ENCODE measurements around the gene FNDC4.

FNDC4 gene

GRCh38 chr2:27509326-27509725 is 14.3 kb upstream of the FNDC4 start:
- TF ChIP-seq EZH2phosphoT487 (IDR thresholded peaks at IDR 0.05; ENCODE audit: low read length): no peak
- no peak for TF ChIP-seq CTCF (IDR thresholded peaks at IDR 0.05; ENCODE audit: low read length)
- no peak for TF ChIP-seq EZH2 (optimal IDR thresholded peaks at IDR 0.05; ENCODE audit: low read depth, low read length)
- H3K36me3 ChIP-seq (replicated peaks; ENCODE audit: insufficient read depth, low read length): no peaks in the 10 kb centered on the region
- no peak overlapping the region for H3K4me2 ChIP-seq (ENCODE audit: low read depth, low read length)
- H3K4me3 ChIP-seq (ENCODE audit: low read length): no peak overlapping the region
- no peak for DNase-seq
- H3K79me2 ChIP-seq (ENCODE audit: low read length): no peaks in the 10 kb centered on the region
- H3K9me2 ChIP-seq (replicated peaks; ENCODE audit: insufficient read depth, low read length): no peaks in the 10 kb centered on the region
- no peak overlapping the region for H3K27ac ChIP-seq (ENCODE audit: low read length)
- H3F3A ChIP-seq (ENCODE audit: insufficient read depth, low read length): no peaks in the 10 kb centered on the region
- no peaks in the 10 kb centered on the region for H3K9me3 ChIP-seq (replicated peaks; ENCODE audit: insufficient read depth, low read length)
- H3K4me1 ChIP-seq (ENCODE audit: low read length): no peaks in the 10 kb centered on the region
- H3K27me3 ChIP-seq (replicated peaks; ENCODE audit: insufficient read depth, low read length): no peaks in the 10 kb centered on the region
- no peaks in the 10 kb centered on the region for H4K20me1 ChIP-seq (ENCODE audit: insufficient read depth, low read length)
- H2AFZ ChIP-seq (ENCODE audit: low read length): no peak overlapping the region
- no peak overlapping the region for H3K9ac ChIP-seq (ENCODE audit: low read length)

- no peak overlapping the region for H3K4me2 ChIP-seq (ENCODE audit: low read depth, low read length)
- no peak overlapping the region for H3K4me3 ChIP-seq (ENCODE audit: low read length)
- H3K9me2 ChIP-seq (replicated peaks; ENCODE audit: insufficient read depth, low read length): no peaks in the 10 kb centered on the region
- H3K27me3 ChIP-seq (replicated peaks; ENCODE audit: insufficient read depth, low read length): no peaks in the 10 kb centered on the region
- H3K9ac ChIP-seq (ENCODE audit: low read length): no peak overlapping the region
- H3F3A ChIP-seq (ENCODE audit: insufficient read depth, low read length): no peaks in the 10 kb centered on the region
- no peaks in the 10 kb centered on the region for H3K9me3 ChIP-seq (replicated peaks; ENCODE audit: insufficient read depth, low read length)
- no peaks in the 10 kb centered on the region for H3K4me1 ChIP-seq (ENCODE audit: low read length)
- DNase-seq: no peak
- no peaks in the 10 kb centered on the region for H3K36me3 ChIP-seq (replicated peaks; ENCODE audit: insufficient read depth, low read length)
- no peaks in the 10 kb centered on the region for H4K20me1 ChIP-seq (ENCODE audit: insufficient read depth, low read length)
- H3K27ac ChIP-seq (ENCODE audit: low read length): no peak overlapping the region
- no peak overlapping the region for H2AFZ ChIP-seq (ENCODE audit: low read length)
- no peaks in the 10 kb centered on the region for H3K79me2 ChIP-seq (ENCODE audit: low read length)
- TF ChIP-seq EZH2phosphoT487 (IDR thresholded peaks at IDR 0.05; ENCODE audit: low read length) (no peak), CTCF (IDR thresholded peaks at IDR 0.05; ENCODE audit: low read length) (no peak), EZH2 (optimal IDR thresholded peaks at IDR 0.05; ENCODE audit: low read depth, low read length) (no peak)
Observed at GRCh38 chr2:27507293-27507692, 12.3 kb upstream of the FNDC4 start.

- H3K4me2 ChIP-seq (ENCODE audit: low read depth, low read length): no peak overlapping the region
- no peaks in the 10 kb centered on the region for H3K4me1 ChIP-seq (ENCODE audit: low read length)
- no peaks in the 10 kb centered on the region for H3K9me3 ChIP-seq (replicated peaks; ENCODE audit: insufficient read depth, low read length)
- H3K27ac ChIP-seq (ENCODE audit: low read length): no peak overlapping the region
- DNase-seq: no peak
- TF ChIP-seq EZH2phosphoT487 (IDR thresholded peaks at IDR 0.05; ENCODE audit: low read length): no peak
- no peak for TF ChIP-seq EZH2 (optimal IDR thresholded peaks at IDR 0.05; ENCODE audit: low read depth, low read length)
- TF ChIP-seq CTCF (IDR thresholded peaks at IDR 0.05; ENCODE audit: low read length): no peak
- no peak overlapping the region for H3K9ac ChIP-seq (ENCODE audit: low read length)
- no peaks in the 10 kb centered on the region for H3K9me2 ChIP-seq (replicated peaks; ENCODE audit: insufficient read depth, low read length)
- no peaks in the 10 kb centered on the region for H4K20me1 ChIP-seq (ENCODE audit: insufficient read depth, low read length)
- H2AFZ ChIP-seq (ENCODE audit: low read length): no peak overlapping the region
- H3K79me2 ChIP-seq (ENCODE audit: low read length): no peaks in the 10 kb centered on the region
- H3K36me3 ChIP-seq (replicated peaks; ENCODE audit: insufficient read depth, low read length): no peaks in the 10 kb centered on the region
- H3K27me3 ChIP-seq (replicated peaks; ENCODE audit: insufficient read depth, low read length): no peaks in the 10 kb centered on the region
- no peaks in the 10 kb centered on the region for H3F3A ChIP-seq (ENCODE audit: insufficient read depth, low read length)
- no peak overlapping the region for H3K4me3 ChIP-seq (ENCODE audit: low read length)
Observed at GRCh38 chr2:27506587-27506986, 11.6 kb upstream of the FNDC4 start.

Data from MM.1S (cell line).